Endothelial cell of umbilical vein (primary cell): ENCODE data around the gene CEP55.

Experiments used
- POLR2A ChIP-seq: IDR thresholded peaks from 2 replicates; pipeline ENCODE4 v1.6.1; 2012; ENCODE audit warnings: low read depth, mild to moderate bottlenecking, control low read depth, low read length
- POLR2AphosphoS5 ChIP-seq: IDR thresholded peaks from 2 replicates; pipeline ENCODE4 v1.6.1; 2012; ENCODE audit warnings: low read depth, mild to moderate bottlenecking, control low read depth, low read length, moderate library complexity; ENCODE audit not compliant: insufficient read depth

DNA sequence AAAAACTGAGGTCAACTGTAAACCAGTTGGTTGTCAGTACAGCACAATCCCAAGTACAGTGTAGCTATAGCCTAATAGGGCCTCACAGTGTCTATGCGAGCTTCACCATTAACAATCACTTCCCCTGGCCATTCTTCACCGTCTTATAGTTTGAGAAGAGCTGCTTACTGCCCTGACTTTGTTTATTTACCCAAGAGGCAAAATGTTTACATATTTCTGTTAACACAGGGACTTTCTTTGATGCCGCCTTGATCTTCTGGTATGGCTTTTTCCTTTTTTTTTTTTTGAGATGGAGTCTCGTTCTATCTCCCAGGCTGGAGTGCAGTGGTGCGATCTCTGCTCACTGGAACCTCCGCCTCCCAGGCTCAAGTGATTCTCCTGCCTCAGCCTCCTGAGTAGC lies 17.5 kb upstream of the CEP55 start:
- TF ChIP-seq POLR2AphosphoS5 (no peak), POLR2A (no peak)
